ENCODE data around the gene DUSP22. TPM values are rescaled to one million over a fixed set of nuclear protein-coding genes. Genes with fewer than 3 reads are reported as not detected.
A peak's percentile ranks its signal among the peaks of the same experiment; 100 is the strongest.

The DUSP22 gene
- total and polyA plus RNA-seq, 2 donors (not counting 1 experiment from before 2014, with no cell fraction given): 117 to 133 TPM

- TF ChIP-seq CTCF (IDR thresholded peaks at IDR 0.05): no peak
- TF ChIP-seq EZH2 (IDR thresholded peaks at IDR 0.05; ENCODE audit: borderline replicate concordance, insufficient read depth, low read depth, low read length, poor library complexity, severe bottlenecking): no peak
- no peaks in the 10 kb centered on the region for H3K9me3 ChIP-seq (ENCODE audit: control extremely low read depth in 1 of 3, control insufficient read depth in 2 of 3, insufficient read depth in 1 of 3, low read length in 2 of 3)
- ATAC-seq (ENCODE audit: low read depth) (no peak), DNase-seq (no peak)
- Mint-ChIP-seq H3K9me3 (ENCODE audit: insufficient read depth) (no peaks in the 10 kb centered on the region), H3K4me1 (peaks cover 26% of the 10 kb centered on the region), H3K27me3 (no peaks in the 10 kb centered on the region), H3K4me3 (no peak overlapping the region), H3K27ac (no peak overlapping the region)
- WGBS (ENCODE audit: insufficient coverage): 85% methylated on average over 7 of the region's 7 CpGs
- H3K4me2 ChIP-seq (replicated peaks; ENCODE audit: low read depth, low read length, poor library complexity, severe bottlenecking): peak overlapping the region; percentile 57
- H3K27ac ChIP-seq (ENCODE audit: low read length in 2 of 2): no peak overlapping the region
- CTCF ChIA-PET: interaction anchor here (1.0 to 3.1 kb wide), 5 partner anchors 19 to 137 kb away, joined by 3 to 10 read pairs (median 5); partner anchors contain the start of gene DUSP22
- H2AFZ ChIP-seq (ENCODE audit: insufficient read depth, low read depth, low read length, poor library complexity, severe bottlenecking): no peak overlapping the region
- H3K9ac ChIP-seq (ENCODE audit: low read length): no peak overlapping the region
- H3K79me2 ChIP-seq (ENCODE audit: control insufficient read depth, insufficient read depth, low read length): peaks cover 74% of the 10 kb centered on the region
- no peaks in the 10 kb centered on the region for H4K20me1 ChIP-seq (ENCODE audit: control insufficient read depth, insufficient read depth, low read length, poor library complexity, severe bottlenecking)
- POLR2A ChIA-PET: interaction anchor here (1.0 to 2.1 kb wide), 3 partner anchors 19 to 155 kb away, joined by 3 to 11 read pairs (median 5); no protein-coding TSS in a partner anchor
- peaks cover 0 to 6% of the 10 kb centered on the region in 2 experiments for H3K36me3 ChIP-seq (replicated peaks in 1 of 2; ENCODE audit: control extremely low read depth in 1 of 2, control insufficient read depth in 1 of 2, extremely low read depth in 1 of 2, insufficient read depth in 2 of 2, low read length in 1 of 2)
- no peaks in the 10 kb centered on the region for H3K27me3 ChIP-seq (replicated peaks in 1 of 4; ENCODE audit: control extremely low read depth in 1 of 4, control insufficient read depth in 3 of 4, insufficient read depth in 4 of 4, low read length in 3 of 4)
- no peak overlapping the region for H3K4me3 ChIP-seq (ENCODE audit: control extremely low read depth in 1 of 5, extremely low read depth in 1 of 5, insufficient read depth in 1 of 5, low read depth in 2 of 5, low read length in 4 of 5)
- intact Hi-C loops (cut with micrococcal nuclease): loop anchor here (2.0 kb wide), 1 partner anchor 14 kb away; no protein-coding TSS in a partner anchor
- peaks cover 65 to 88% of the 10 kb centered on the region in 2 donors for H3K4me1 ChIP-seq (ENCODE audit: control insufficient read depth in 2 of 2, insufficient read depth in 2 of 2, low read length in 2 of 2)
Measured at GRCh38 chr6:332671-333070, 40.4 kb downstream of the DUSP22 start.

- H2AFZ ChIP-seq (ENCODE audit: insufficient read depth, low read depth, low read length, poor library complexity, severe bottlenecking): no peak overlapping the region
- H3K4me1 Mint-ChIP-seq: peaks cover 32% of the 10 kb centered on the region
- H3K4me3 Mint-ChIP-seq: no peak overlapping the region
- H3K79me2 ChIP-seq (ENCODE audit: control insufficient read depth, insufficient read depth, low read length): peaks cover 70% of the 10 kb centered on the region
- H3K9me3 ChIP-seq (ENCODE audit: control extremely low read depth in 1 of 3, control insufficient read depth in 2 of 3, insufficient read depth in 1 of 3, low read length in 2 of 3): no peaks in the 10 kb centered on the region
- ATAC-seq (ENCODE audit: low read depth) (no peak), DNase-seq (no peak)
- no peaks in the 10 kb centered on the region for H3K27me3 ChIP-seq (replicated peaks in 1 of 4; ENCODE audit: control extremely low read depth in 1 of 4, control insufficient read depth in 3 of 4, insufficient read depth in 4 of 4, low read length in 3 of 4)
- TF ChIP-seq CTCF (IDR thresholded peaks at IDR 0.05) (no peak), EZH2 (IDR thresholded peaks at IDR 0.05; ENCODE audit: borderline replicate concordance, insufficient read depth, low read depth, low read length, poor library complexity, severe bottlenecking) (no peak)
- H3K27ac Mint-ChIP-seq: peak overlapping the region; percentile 42
- CTCF ChIA-PET: interaction anchor here (1.0 to 3.1 kb wide), 3 partner anchors 20 to 40 kb away, joined by 3 to 10 read pairs (median 9); partner anchors contain the start of gene DUSP22
- no peak overlapping the region for H3K9ac ChIP-seq (ENCODE audit: low read length)
- H3K27ac ChIP-seq (ENCODE audit: low read length in 2 of 2): no peak overlapping the region
- intact Hi-C loops (cut with micrococcal nuclease): loop anchor here (2.0 kb wide), 1 partner anchor 15 kb away; no protein-coding TSS in a partner anchor
- H3K36me3 ChIP-seq (replicated peaks in 1 of 2; ENCODE audit: control extremely low read depth in 1 of 2, control insufficient read depth in 1 of 2, extremely low read depth in 1 of 2, insufficient read depth in 2 of 2, low read length in 1 of 2): peaks cover 0 to 6% of the 10 kb centered on the region in 2 experiments
- H4K20me1 ChIP-seq (ENCODE audit: control insufficient read depth, insufficient read depth, low read length, poor library complexity, severe bottlenecking): no peaks in the 10 kb centered on the region
- POLR2A ChIA-PET: interaction anchor here (0.6 kb wide), 1 partner anchor 16 kb away, joined by 3 read pairs; no protein-coding TSS in a partner anchor
- H3K4me2 ChIP-seq (replicated peaks; ENCODE audit: low read depth, low read length, poor library complexity, severe bottlenecking): peak overlapping the region; percentile 2
- H3K9me3 Mint-ChIP-seq (ENCODE audit: insufficient read depth): no peaks in the 10 kb centered on the region
- 85% methylated on average over 13 of the region's 13 CpGs for WGBS (ENCODE audit: insufficient coverage)
- H3K27me3 Mint-ChIP-seq: no peaks in the 10 kb centered on the region
- H3K4me1 ChIP-seq (ENCODE audit: control insufficient read depth in 2 of 2, insufficient read depth in 2 of 2, low read length in 2 of 2): peaks cover 65 to 88% of the 10 kb centered on the region in 2 donors
- no peak overlapping the region for H3K4me3 ChIP-seq (ENCODE audit: control extremely low read depth in 1 of 5, extremely low read depth in 1 of 5, insufficient read depth in 1 of 5, low read depth in 2 of 5, low read length in 4 of 5)
Measured at GRCh38 chr6:333379-334002, 41.2 kb downstream of the DUSP22 start.
